Stimulated activated CD4-positive, alpha-beta T cell treated with anti-CD3 and anti-CD28 coated beads, TNF-alpha, amount 100 ng/mL, for 1 hour (primary cell): ENCODE measurements around the gene LRIT2.

Experiments used
- DNase-seq, 3 donors: peaks; one replicate each; pipeline ENCODE4 v3.0.0-alpha.2; 2020; ENCODE audit warnings: low read depth in 3 of 3, low spot score in 1 of 3

LRIT2 gene

DNA sequence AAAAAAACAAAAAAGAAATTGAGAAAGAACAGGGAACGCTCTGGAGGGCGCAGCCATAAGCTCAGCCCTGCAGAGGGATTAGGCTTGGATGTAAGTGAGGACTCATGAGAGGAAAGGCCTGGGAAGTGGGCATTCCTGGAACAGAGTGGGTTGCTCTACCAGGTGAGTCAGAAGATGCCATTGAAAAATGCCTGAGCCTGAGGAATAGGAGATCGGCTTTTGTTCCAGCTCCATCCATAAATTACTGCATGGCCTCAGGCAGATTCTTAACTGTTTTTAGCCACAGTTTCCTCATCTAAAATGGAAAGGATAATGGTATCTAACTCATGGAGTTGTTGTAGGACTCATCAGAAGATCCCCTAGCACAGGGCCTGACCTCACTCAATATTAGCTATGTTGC, 18.4 kb upstream of the LRIT2 start:
- no peak for DNase-seq

DNA sequence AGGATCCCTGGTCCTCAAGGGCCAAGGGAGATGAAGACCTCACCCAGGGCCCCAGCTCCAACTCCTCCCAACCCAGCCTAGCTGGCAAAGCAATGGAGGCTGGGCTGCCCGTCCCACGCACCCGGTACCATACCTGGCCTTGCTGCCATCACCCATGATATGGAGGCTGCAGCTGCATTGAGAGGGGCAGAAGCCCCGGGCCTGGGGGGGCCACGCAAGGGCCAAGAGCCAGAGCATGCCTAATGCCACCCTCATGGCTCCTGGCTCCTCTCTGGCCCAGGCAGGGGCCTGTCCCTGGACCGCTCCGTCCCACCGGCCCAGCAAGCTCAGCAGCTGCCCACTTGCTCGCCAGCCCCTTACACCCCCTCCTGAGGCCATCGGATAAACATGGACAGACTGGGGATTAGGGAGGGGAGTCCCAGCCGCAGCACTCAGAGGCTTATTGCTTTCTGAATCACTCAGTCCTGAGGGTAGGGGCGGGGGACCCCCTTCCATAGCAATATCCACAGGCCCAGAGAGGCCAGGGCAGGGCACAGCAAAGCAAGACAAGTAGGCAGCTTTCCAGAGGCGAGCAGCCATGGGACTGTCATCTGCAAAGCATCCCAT, 15.9 kb upstream of the LRIT2 start, which contains the start of gene LRIT1:
LRIT1 (minus strand) TSS at position 362 of the 606 bp plus-strand sequence; CDS start at position 255, 107 bp downstream.
- no peak for DNase-seq

DNA sequence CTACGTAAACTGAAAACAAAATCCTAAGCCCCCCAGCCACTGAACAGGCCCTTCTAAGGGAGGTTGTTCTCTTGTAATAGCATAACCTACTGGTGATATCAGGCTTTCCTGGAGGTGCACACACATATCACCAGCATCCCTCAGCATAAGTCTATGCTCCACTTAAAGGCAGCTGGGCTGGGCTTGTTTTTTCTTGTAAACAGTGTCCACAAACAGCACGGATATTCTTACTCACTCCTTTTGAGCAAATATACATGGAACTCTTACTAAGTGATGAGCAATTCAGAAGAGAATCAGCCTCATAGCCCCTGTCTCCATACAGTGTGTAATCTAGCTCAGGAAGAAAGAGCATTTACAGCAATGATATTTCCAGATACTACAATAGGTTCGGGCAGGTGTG, 13.6 kb upstream of the LRIT2 start:
- DNase-seq: no peak

DNA sequence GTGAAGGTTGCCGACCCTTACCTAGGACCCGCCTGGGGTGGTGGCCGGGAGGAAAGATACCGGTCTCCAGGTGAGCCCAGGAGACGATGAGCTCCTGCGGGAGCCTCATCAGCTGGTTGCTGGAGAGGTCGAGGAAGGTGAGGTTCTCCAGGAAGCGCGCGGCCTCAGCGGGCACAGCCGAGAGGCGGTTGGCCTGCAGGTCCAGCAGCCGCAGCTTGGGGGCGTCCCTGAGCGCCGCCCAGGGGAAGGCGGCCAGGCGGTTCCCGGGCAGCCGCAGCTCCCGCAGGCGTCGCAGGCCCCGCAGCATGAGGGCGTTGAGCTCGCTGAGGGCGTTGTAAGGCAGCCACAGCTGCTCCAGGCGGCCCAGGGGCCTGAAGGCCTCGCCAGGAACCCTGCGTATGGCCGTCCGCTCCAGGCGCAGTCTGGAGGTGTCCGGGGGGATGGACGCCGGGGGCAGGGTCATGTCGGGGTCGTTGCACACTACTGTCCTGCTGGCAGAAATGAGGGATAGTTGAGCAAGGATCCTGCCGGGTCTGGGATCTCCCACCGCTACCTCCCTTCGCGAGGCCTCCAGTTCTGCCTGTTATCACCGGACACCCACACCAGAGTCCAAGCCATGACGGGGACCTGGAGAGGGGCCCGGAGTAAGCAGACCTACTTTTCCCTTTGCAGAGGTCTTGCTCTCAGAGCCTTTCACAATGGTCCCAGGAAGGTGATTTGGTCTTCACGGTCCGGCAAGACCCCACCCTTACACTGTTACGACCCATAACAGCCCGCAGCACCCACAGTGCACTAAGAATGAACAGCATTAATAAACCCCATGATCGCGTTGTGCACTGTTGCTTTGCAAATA, 12.1 kb upstream of the LRIT2 start:
- no peak for DNase-seq

DNA sequence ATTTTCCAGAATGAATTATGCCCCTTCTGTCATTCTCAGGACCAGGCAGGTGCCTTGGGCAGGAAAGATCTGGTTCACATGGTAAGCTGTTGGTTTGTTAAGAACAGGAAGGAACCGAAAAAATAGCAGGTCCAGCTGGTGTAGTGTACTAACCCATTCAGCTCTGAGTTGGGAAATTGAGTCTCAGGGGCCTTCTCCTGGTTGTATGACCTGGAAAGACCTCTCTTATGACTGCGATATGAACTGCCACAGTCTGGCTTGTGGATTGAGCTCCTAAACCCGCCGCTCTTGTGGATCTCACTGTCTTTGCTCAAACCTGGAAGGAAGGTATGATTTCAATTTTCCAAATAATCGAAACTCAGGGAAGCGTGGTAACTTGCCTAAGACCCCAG, 11.5 kb upstream of the LRIT2 start:
- no peak for DNase-seq

DNA sequence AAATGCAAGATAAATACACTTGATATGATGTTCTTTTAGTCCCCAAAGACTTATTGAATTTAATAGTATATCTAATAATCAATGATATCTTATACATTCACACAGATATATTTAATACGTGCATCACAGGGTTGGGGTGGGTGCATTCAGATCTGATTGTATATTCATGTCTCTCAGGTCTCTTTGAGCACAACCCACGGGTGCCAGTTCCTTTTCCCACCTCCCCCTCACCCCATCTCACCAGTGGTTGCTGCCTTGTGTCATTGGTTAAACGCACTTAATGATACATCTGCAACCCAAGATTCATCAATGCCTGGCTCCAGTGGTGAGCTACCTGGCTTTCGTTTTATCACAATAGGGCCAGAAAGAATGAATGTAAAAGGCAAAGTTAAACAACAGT, 9.8 kb upstream of the LRIT2 start:
- no peak for DNase-seq

DNA sequence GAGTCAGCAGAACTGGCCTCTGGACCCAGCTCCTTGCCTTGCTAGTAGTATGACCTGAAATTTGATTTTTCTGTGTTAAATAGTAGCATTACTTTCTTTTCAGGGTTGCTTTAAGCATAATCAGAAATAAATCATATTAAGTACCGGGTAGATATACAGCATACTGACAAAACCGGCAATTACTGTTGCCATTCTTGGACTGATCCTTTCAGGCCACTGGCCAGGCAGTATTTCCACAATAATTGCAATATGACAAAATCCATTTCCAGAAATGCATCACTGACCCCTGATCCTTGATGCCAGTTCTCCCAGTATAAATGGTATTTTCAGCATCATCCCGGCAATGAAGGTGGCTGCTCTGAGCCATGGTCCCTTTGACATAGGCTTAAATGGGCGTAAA, 9.1 kb upstream of the LRIT2 start:
- DNase-seq: no peak

DNA sequence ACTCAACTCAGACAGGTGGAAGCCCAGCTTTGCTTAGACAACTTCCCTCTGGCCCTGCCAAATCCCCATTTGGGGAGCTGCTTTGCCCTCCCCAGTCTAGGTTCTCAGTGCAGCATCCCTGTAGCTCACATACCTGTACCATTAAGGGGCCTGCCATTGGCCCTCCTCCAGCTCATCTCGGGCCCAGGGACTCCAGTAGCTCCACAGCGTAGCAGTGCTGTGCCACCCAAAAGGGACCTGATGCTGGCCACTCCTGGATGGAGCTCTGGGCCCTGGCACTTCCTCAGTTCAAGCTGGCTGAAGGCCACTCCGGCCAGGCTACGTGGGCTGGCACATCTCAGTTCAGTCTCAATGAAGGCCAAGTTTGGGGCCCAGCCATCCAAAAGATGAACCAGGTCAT, 8.6 kb upstream of the LRIT2 start:
- DNase-seq: no peak

DNA sequence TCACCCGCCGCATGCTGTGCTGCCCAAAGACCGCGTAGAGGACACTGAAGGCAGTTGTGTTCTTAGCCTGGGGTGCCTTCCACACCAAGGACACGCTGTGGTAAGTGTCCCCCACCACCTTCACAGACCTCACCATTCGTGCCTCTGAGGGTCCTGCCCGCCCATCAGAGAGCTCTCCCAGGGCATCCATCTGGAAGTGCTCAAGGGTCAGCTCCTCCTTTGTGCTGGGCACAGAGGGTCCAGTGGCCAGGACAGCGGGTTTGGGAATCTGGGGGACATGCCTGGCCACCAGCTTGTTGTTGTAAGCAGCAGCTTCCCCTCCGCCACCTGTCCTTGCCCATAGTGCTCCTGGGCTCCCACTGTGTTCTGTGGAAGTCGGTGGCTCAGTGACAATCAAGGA, 7.0 kb upstream of the LRIT2 start:
- DNase-seq: no peak

DNA sequence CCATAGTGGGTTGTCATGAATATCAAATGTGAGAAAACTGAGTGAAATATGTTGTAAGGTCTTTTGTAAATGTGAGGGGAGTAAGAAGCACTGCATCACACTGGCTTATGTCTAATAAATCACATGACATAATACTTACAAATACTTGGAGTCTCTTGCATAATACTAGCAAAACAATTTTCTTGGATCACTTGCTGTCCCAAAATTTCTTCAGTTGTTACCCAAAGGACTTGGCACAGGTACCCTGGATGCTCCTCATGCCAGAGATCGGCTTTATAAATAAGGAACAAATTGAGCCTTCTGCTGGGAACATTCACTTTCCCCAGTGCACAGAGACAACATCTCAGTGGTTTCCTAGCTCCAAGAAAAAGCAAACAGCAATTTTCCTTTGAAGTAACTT, 5.0 kb upstream of the LRIT2 start:
- no peak for DNase-seq

DNA sequence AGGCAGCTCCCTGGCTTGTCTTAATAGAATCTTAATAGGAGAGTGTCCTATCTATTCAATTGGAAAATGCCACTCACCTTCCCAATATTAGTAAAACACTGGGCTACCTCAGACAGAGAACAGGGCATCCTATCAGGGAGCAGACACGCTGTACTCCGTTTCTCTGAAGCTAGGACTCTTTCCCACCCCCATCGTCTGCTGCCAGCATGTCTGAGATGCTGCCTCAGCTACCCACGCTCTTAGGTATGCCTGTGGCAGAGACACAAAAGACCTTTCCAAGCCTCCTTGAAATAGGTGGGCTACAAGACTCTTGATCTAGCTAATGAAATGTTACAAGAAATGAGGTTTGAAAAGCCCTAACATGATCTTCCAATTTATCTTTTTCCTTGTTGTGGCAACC, 2.5 kb upstream of the LRIT2 start:
- DNase-seq: no peak

DNA sequence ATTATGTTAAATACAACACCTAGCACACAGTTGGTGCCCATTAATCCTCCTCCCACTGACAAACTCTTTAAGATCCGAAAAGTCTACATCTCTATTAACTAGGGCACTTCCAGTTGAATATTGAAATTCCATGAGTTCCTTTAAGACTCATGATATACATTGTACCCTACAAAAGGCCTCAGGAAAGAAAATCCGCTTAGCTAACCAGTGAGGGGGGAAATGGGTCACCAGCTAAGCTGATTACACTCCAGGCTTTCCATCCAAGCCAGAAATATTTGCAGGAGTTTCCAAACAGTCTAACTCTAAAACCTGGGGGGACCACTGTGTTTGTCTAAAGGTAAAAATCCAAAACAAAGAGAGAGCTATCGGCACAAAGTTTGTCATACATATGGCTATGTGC, 1.3 kb upstream of the LRIT2 start:
- DNase-seq: no peak

DNA sequence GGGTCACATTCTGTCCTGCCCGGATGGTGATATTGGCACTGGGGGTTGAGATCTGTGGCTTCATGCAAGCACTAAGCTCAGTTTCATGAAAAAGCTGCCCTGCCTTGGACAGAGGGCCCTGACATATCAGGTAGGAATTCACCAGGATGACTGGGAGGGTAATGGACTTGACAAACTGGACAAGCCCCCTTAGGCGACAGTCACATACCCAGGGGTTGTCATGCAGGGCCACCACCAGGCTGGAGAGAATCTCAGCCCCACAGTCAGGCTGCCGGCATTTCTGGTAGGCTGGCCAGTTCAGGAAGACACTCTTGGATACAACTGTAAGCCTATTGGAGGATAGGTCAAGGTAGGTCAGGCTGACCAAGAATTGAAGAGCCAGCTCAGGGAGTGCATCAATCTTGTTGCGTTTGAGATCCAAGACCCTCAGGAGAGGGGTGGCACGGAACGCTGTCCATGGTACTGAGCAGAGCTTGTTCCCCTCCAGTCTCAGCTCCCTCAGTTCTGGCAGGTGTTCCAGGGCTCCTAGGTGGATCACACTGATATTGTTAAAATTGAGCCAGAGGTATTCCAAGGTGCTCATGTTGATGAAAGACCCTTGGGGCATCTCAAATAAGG, 824 bp downstream of the LRIT2 start:
- no peak for DNase-seq

DNA sequence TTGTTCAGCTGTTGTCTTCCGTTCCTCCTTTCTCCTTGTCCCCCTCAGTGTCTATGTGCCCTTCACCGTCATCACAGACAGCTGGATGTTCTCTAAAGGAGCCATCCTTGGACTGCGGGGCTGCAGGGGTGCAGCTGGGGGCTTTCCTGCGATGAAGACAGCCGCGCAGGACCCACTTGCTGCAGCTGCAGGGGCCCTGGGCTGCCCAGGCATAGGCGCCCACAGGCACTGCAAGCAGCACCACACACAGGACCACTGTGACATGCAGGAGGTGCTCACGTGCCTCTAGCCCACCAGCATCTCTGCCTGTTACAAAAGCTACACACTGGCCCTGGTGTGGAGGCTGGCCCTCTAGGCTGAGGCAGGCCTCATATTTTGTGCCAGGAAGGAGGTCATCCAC, 3.4 kb downstream of the LRIT2 start:
- no peak for DNase-seq

DNA sequence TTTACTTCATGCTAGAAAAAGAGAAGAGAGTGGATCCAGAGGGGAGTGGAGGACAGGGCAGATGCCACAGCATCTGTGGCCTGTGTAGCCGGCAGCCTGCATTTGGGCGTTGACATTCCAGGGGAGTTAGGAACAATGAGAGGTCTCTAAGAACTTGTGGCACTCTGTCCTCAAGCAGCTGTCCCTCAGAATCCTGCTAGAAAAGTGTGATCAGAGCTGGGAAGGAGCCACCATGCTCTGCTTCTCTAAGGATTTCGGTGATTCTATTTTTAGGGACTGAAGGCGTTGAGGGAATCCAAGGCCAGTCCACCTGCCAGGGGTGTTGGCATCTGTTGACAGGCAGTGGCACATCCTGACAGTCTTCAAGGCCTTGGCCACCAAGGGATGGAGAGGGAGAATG, 7.6 kb downstream of the LRIT2 start:
- no peak for DNase-seq

DNA sequence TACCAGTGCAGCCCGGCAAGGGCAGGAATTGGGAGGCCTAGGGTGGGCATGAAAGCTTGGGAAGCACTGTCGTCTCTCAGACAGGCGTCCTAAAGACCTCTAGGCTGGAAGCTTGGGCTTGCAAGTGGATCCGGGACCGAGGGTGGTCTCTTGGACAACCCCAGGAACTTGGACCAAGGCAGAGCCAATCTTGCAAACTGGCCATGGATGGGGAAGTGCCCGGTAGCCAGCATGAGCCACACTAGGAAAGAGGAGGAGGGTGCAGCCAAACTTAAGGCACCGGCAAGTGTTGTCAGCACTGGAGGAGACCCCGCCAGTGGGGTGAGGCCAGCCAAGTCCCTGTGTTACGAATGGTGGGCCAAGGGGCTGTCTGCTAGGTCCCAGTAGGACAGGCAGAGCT, 8.5 kb downstream of the LRIT2 start:
- no peak for DNase-seq

DNA sequence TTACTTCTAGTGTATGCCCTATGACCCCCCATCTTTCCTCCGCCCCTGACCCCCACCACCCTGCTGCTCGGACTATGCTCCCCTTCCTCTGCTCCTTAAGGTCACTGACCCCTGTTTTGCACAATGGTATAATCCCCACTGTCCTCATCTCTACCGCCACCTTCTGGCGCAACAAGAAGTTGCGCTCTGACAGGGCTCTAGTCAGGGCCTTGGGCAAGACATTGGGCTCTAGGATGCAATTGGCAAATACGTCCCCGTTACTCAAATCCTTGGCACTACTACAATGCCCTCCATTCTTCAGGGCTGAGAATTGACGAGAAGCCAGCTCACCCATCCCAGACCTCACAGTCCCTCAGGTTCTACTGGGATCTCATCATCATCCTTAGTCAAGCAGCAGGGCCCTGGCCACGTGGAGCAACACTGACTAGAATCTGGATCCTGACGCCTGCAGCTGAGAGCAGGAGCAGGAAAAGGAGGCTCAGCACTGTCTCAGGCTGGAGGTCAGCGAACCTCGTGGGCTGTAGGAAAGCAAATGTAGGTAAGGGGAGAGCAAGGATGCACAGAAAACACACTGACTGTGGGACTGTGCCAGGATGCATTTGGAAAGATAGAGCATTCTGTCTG, 10.6 kb downstream of the LRIT2 start:
- DNase-seq: no peak

DNA sequence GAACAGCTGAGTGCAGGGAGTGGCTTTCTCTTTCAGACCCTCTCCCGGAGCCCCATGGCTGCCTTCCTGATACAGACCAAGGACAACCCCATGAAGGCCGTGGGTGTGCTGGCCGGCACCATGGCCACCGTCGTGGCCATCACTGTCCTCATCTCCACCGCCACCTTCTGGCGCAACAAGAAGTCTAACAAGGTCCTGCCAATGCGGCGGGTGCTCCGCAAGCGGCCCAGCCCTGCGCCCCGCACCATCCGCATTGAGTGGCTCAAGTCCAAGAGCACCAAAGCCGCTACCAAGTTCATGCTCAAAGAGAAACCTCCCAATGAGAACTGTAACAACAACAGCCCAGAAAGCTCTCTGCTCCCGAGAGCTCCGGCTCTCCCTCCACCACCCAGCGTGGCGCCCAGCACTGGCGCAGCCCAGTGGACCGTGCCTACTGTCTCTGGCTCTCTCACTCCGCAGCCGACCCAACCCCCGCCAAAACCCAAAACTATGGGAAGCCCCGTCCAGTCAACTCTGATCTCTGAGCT, 11.2 kb downstream of the LRIT2 start:
- DNase-seq: no peak

DNA sequence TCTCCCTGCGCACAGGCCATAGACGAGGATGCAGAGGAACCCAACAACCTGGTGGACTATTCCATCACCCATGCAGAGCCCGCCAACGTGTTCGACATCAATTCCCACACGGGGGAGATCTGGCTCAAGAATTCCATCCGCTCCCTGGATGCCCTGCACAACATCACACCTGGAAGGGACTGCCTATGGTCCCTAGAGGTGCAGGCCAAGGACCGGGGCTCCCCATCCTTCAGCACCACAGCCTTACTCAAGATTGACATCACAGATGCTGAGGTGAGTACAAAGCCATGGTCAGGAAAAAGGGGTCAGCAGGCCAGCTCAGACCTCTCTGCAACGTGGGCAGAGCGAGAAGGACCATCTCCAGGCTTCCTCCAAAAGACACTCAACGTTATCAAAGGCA, 12.3 kb downstream of the LRIT2 start:
- DNase-seq: no peak

DNA sequence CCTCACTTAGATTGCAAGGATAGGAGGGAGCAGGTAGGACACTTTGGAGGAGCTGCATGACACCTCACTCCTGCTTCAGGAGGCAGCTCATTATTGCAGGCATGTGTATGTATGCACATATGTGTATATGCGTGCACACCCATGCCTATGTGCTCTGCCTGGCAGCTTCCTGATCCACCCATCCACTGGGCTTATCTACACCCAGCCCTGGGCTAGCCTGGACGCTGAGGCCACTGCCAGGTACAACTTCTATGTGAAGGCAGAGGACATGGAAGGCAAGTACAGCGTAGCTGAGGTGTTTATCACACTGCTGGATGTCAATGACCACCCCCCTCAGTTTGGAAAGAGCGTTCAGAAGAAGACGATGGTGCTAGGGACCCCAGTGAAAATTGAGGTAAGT, 13.3 kb downstream of the LRIT2 start:
- DNase-seq: no peak

DNA sequence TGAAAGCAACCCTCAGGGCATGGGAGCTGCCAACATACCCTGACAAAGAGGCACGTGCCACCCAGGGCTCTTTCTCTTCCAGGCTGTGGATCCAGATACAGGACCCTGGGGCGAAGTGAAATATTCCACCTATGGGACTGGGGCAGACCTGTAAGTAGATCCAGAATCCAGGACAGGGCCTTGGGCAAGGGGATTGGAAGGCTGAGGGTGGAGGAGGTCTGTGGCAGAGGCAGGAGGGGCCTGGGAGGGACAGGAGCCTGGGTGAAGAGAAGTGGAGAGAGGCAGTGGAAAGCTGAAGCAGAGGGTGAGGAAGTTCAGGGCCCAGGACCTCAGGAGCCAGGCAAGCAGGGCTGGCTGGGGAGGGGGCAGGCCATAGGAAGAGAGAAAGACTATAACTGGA, 13.8 kb downstream of the LRIT2 start:
- no peak for DNase-seq

DNA sequence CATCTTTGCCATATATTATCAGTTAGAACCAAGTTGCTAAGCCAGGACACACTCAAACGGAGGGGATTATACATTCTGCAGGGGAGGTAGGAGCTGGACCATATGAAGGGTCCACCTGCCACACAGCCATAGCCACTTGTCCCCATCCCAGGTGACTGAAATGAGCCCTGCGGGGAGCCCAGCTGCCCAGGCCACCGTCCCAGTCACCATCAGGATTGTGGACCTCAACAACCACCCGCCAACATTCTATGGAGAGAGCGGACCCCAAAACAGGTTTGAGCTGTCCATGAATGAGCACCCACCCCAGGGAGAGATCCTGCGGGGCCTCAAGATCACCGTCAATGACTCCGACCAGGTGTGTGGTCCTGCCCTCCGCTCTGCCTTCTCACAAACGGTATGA, 17.3 kb downstream of the LRIT2 start:
- no peak for DNase-seq
